Neural cell (in vitro differentiated cells): ENCODE data around the gene RNF213. TPM values are rescaled to one million over a fixed set of nuclear protein-coding genes. Genes with fewer than 3 reads are reported as not detected.

Experiments
- H2AFZ ChIP-seq: fragments of 200-600, 300-800 bp; sonication (generic), shearing (Covaris generic); 2 replicates; pipeline ENCODE4 v1.6.0; 2014; ENCODE audit warnings: low read depth, mild to moderate bottlenecking, antibody characterized with exemption, low read length, moderate library complexity
- H3F3A ChIP-seq: fragments of 200-600 bp; shearing (Covaris generic); 2 replicates; pipeline ENCODE4 v1.6.1; 2016; ENCODE audit warnings: mild to moderate bottlenecking, moderate library complexity, mixed read lengths, antibody characterized with exemption, low read length; ENCODE audit not compliant: insufficient read depth, poor library complexity, severe bottlenecking
- H3K27ac ChIP-seq: fragments of 200-600, 300-800 bp; sonication (generic), shearing (Covaris generic); 2 replicates; pipeline ENCODE4 v1.5.1; 2014; ENCODE audit warnings: mild to moderate bottlenecking, low read length, moderate library complexity
- H3K27me3 ChIP-seq: fragments of 300-800, 200-600 bp; sonication (generic), shearing (Covaris generic); 2 replicates; pipeline ENCODE4 v1.6.0; 2014; ENCODE audit warnings: mild to moderate bottlenecking, low read depth, low read length, moderate library complexity; ENCODE audit not compliant: insufficient read depth
- H3K36me3 ChIP-seq: fragments of 300-800, 200-600 bp; sonication (generic), shearing (Covaris generic); 2 replicates; pipeline ENCODE4 v1.5.1; 2014; ENCODE audit warnings: mild to moderate bottlenecking, antibody characterized with exemption, low read length, moderate library complexity; ENCODE audit not compliant: insufficient read depth
- H3K4me2 ChIP-seq: fragments of 300-800, 200-600 bp; sonication (generic), shearing (Covaris generic); 2 replicates; pipeline ENCODE4 v1.6.0; 2014; ENCODE audit warnings: mild to moderate bottlenecking, low read length
- H3K4me3 ChIP-seq: fragments of 300-800, 200-600 bp; sonication (generic), shearing (Covaris generic); 2 replicates; pipeline ENCODE4 v1.5.1; 2014; ENCODE audit warnings: mild to moderate bottlenecking, low read length, moderate library complexity
- H3K79me2 ChIP-seq: fragments of 200-600 bp; shearing (Covaris generic); replicated peaks from 2 replicates; pipeline ENCODE4 v1.6.0; 2014; ENCODE audit warnings: mild to moderate bottlenecking, low read length, moderate library complexity; ENCODE audit not compliant: insufficient read depth
- H3K9ac ChIP-seq: fragments of 300-800, 200-600 bp; sonication (generic), shearing (Covaris generic); 2 replicates; pipeline ENCODE4 v1.6.1; 2016; ENCODE audit warnings: mild to moderate bottlenecking, low read length, mixed read lengths
- H3K9me2 ChIP-seq: fragments of 200-600 bp; shearing (Covaris generic); 2 replicates; pipeline ENCODE4 v1.6.1; 2016; ENCODE audit warnings: mild to moderate bottlenecking, low read length, mixed read lengths; ENCODE audit not compliant: insufficient read depth
- H3K9me3 ChIP-seq: fragments of 200-600, 300-800 bp; sonication (generic), shearing (Covaris generic); 2 replicates; pipeline ENCODE4 v1.6.1; 2016; ENCODE audit warnings: mild to moderate bottlenecking, mixed run types, low read length, moderate library complexity, mixed read lengths
- H4K20me1 ChIP-seq: fragments of 200-600 bp; shearing (Covaris generic); 2 replicates; pipeline ENCODE4 v1.6.1; 2016; ENCODE audit warnings: mild to moderate bottlenecking, mixed run types; ENCODE audit not compliant: insufficient read depth
- EP300 ChIP-seq: fragments of 450-650 bp; conservative IDR thresholded peaks from 2 replicates; pipeline ENCODE4 v1.6.1; 2014; ENCODE audit warnings: antibody characterized with exemption, mild to moderate bottlenecking, moderate library complexity; ENCODE audit not compliant: poor library complexity, severe bottlenecking
- EZH2 ChIP-seq: fragments of 200-600, 300-800 bp; shearing (Covaris generic), sonication (generic); IDR thresholded peaks from 2 replicates; pipeline ENCODE4 v1.6.1; 2014; ENCODE audit warnings: antibody characterized with exemption, low read length, borderline replicate concordance, mild to moderate bottlenecking; ENCODE audit not compliant: insufficient read depth, poor library complexity, severe bottlenecking
- MXI1 ChIP-seq: fragments of 450-650 bp; conservative IDR thresholded peaks from 2 replicates; pipeline ENCODE4 v1.6.1; 2014; ENCODE audit warnings: antibody characterized with exemption, mild to moderate bottlenecking; ENCODE audit not compliant: poor library complexity, severe bottlenecking
- POLR2AphosphoS5 ChIP-seq: IDR thresholded peaks from 2 replicates; pipeline ENCODE4 v1.6.1; 2012
- REST ChIP-seq: IDR thresholded peaks from 2 replicates; pipeline ENCODE4 v1.6.1; 2012; ENCODE audit warnings: borderline replicate concordance
- SMC3 ChIP-seq: fragments of 450-650 bp; conservative IDR thresholded peaks from 2 replicates; pipeline ENCODE4 v1.6.1; 2014; ENCODE audit warnings: antibody characterized with exemption, mild to moderate bottlenecking, moderate library complexity; ENCODE audit not compliant: poor library complexity
- polyA plus RNA-seq: library from polyadenylated mRNA; depleted of rRNA; stranded (reverse); fragments of >200 nt; gene quantifications from 2 replicates; pipeline ENCODE4 v1.2.3, GENCODE V29; 2014
- TF ChIP-seq, protein P1 (sequence below): fragments of 450-650 bp; IDR thresholded peaks from 2 replicates; pipeline ENCODE4 v1.5.1; 2014; ENCODE audit warnings: antibody characterized with exemption, mild to moderate bottlenecking, moderate library complexity; ENCODE audit not compliant: poor library complexity, severe bottlenecking

The RNF213 gene
- polyA plus RNA-seq, 1 donor from 2014 or later, result 1.5 TPM

- no peak overlapping the region for H2AFZ ChIP-seq
- H3K27ac ChIP-seq, result no peak overlapping the region
- no peaks in the 10 kb centered on the region for H3K36me3 ChIP-seq
- H3K27me3 ChIP-seq, result no peaks in the 10 kb centered on the region
- no peaks in the 10 kb centered on the region for H4K20me1 ChIP-seq
- H3K79me2 ChIP-seq, result no peaks in the 10 kb centered on the region
- no peak overlapping the region for H3K4me2 ChIP-seq
- TF ChIP-seq POLR2AphosphoS5, result no peak
- TF ChIP-seq, protein P1, sequence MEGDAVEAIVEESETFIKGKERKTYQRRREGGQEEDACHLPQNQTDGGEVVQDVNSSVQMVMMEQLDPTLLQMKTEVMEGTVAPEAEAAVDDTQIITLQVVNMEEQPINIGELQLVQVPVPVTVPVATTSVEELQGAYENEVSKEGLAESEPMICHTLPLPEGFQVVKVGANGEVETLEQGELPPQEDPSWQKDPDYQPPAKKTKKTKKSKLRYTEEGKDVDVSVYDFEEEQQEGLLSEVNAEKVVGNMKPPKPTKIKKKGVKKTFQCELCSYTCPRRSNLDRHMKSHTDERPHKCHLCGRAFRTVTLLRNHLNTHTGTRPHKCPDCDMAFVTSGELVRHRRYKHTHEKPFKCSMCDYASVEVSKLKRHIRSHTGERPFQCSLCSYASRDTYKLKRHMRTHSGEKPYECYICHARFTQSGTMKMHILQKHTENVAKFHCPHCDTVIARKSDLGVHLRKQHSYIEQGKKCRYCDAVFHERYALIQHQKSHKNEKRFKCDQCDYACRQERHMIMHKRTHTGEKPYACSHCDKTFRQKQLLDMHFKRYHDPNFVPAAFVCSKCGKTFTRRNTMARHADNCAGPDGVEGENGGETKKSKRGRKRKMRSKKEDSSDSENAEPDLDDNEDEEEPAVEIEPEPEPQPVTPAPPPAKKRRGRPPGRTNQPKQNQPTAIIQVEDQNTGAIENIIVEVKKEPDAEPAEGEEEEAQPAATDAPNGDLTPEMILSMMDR, result no peak
- TF ChIP-seq SMC3, result no peak
- TF ChIP-seq EZH2, result no peak
- TF ChIP-seq MXI1, result no peak
- TF ChIP-seq REST, result no peak
- H3K4me3 ChIP-seq, result no peak overlapping the region
- H3K9ac ChIP-seq, result no peak overlapping the region
- no peaks in the 10 kb centered on the region for H3F3A ChIP-seq
- H3K9me2 ChIP-seq, result no peaks in the 10 kb centered on the region
- no peaks in the 10 kb centered on the region for H3K9me3 ChIP-seq
These were observed 170.0 kb downstream of the RNF213 start for GRCh38 chr17:80430446-80431245.

GRCh38 chr17:80431246-80432195, 170.9 kb downstream of the RNF213 start:
- Histone ChIP-seq H3K36me3 (no peaks in the 10 kb centered on the region), H3K9me3 (no peaks in the 10 kb centered on the region), H4K20me1 (no peaks in the 10 kb centered on the region), H3K79me2 (no peaks in the 10 kb centered on the region), H3K4me2 (no peak overlapping the region), H3K27ac (no peak overlapping the region), H3K4me3 (no peak overlapping the region), H3K9ac (no peak overlapping the region), H2AFZ (no peak overlapping the region), H3F3A (no peaks in the 10 kb centered on the region), H3K9me2 (no peaks in the 10 kb centered on the region), H3K27me3 (no peaks in the 10 kb centered on the region)
- TF ChIP-seq EP300 (no peak), SMC3 (no peak)
